ENCODE measurements around the gene PRKAR1B.

The PRKAR1B gene

GRCh38 chr7:571096-571717 is 155.9 kb downstream of the PRKAR1B start:
- no peak overlapping the region for H3K4me2 ChIP-seq (ENCODE audit: low read depth, low read length, poor library complexity, severe bottlenecking)
- no peaks in the 10 kb centered on the region for H3F3A ChIP-seq (ENCODE audit: low read depth)
- peaks cover 3% of the 10 kb centered on the region; the same call in 1 of the 2 replicates for H3K9me3 ChIP-seq (ENCODE audit: insufficient read depth, low read depth, low read length)
- no peaks in the 10 kb centered on the region for H4K20me1 ChIP-seq (ENCODE audit: insufficient read depth, low read length, poor library complexity, severe bottlenecking)
- no peak overlapping the region for H3K9ac ChIP-seq (ENCODE audit: low read depth, low read length, poor library complexity, severe bottlenecking)
- no peaks in the 10 kb centered on the region for H3K9me2 ChIP-seq (replicated peaks; ENCODE audit: low read depth, low read length)
- no peak for TF ChIP-seq EZH2phosphoT487 (IDR thresholded peaks at IDR 0.05; ENCODE audit: borderline replicate concordance)
- no peak for TF ChIP-seq CTCF (conservative IDR thresholded peaks at IDR 0.05; ENCODE audit: low read length)
- no peak overlapping the region for H2AFZ ChIP-seq (ENCODE audit: low read length)
- no peaks in the 10 kb centered on the region for H3K79me2 ChIP-seq (ENCODE audit: insufficient read depth, low read length)
- H3K4me1 ChIP-seq (ENCODE audit: insufficient read depth, low read length, poor library complexity, severe bottlenecking) = no peaks in the 10 kb centered on the region
- H3K27me3 ChIP-seq (ENCODE audit: insufficient read depth, low read length, poor library complexity, severe bottlenecking) = no peaks in the 10 kb centered on the region
- H3K36me3 ChIP-seq (ENCODE audit: insufficient read depth, low read length) = no peaks in the 10 kb centered on the region
- H3K4me3 ChIP-seq (ENCODE audit: low read length, poor library complexity, severe bottlenecking) = no peak overlapping the region

GRCh38 chr7:570801-571070 is 156.3 kb downstream of the PRKAR1B start:
- H3F3A ChIP-seq (ENCODE audit: low read depth) = no peaks in the 10 kb centered on the region
- H3K9ac ChIP-seq (ENCODE audit: low read depth, low read length, poor library complexity, severe bottlenecking) = no peak overlapping the region
- TF ChIP-seq EZH2phosphoT487 (IDR thresholded peaks at IDR 0.05; ENCODE audit: borderline replicate concordance) (no peak), CTCF (conservative IDR thresholded peaks at IDR 0.05; ENCODE audit: low read length) (no peak)
- no peak overlapping the region for H2AFZ ChIP-seq (ENCODE audit: low read length)
- no peaks in the 10 kb centered on the region for H3K9me2 ChIP-seq (replicated peaks; ENCODE audit: low read depth, low read length)
- H3K27me3 ChIP-seq (ENCODE audit: insufficient read depth, low read length, poor library complexity, severe bottlenecking) = no peaks in the 10 kb centered on the region
- H4K20me1 ChIP-seq (ENCODE audit: insufficient read depth, low read length, poor library complexity, severe bottlenecking) = no peaks in the 10 kb centered on the region
- no peak overlapping the region for H3K4me3 ChIP-seq (ENCODE audit: low read length, poor library complexity, severe bottlenecking)
- H3K79me2 ChIP-seq (ENCODE audit: insufficient read depth, low read length) = no peaks in the 10 kb centered on the region
- no peaks in the 10 kb centered on the region for H3K4me1 ChIP-seq (ENCODE audit: insufficient read depth, low read length, poor library complexity, severe bottlenecking)
- H3K36me3 ChIP-seq (ENCODE audit: insufficient read depth, low read length) = no peaks in the 10 kb centered on the region
- H3K4me2 ChIP-seq (ENCODE audit: low read depth, low read length, poor library complexity, severe bottlenecking) = no peak overlapping the region
- peaks cover 3% of the 10 kb centered on the region; the same call in 1 of the 2 replicates for H3K9me3 ChIP-seq (ENCODE audit: insufficient read depth, low read depth, low read length)

- Histone ChIP-seq H3K4me1 (ENCODE audit: insufficient read depth, low read length, poor library complexity, severe bottlenecking) (no peaks in the 10 kb centered on the region), H2AFZ (ENCODE audit: low read length) (no peak overlapping the region)
Observed at GRCh38 chr7:569996-570800, 156.9 kb downstream of the PRKAR1B start.

More at GRCh38 chr7:569996-570800, 156.9 kb downstream of the PRKAR1B start:
- Histone ChIP-seq H3F3A (ENCODE audit: low read depth) (no peaks in the 10 kb centered on the region), H3K27me3 (ENCODE audit: insufficient read depth, low read length, poor library complexity, severe bottlenecking) (no peaks in the 10 kb centered on the region), H3K36me3 (ENCODE audit: insufficient read depth, low read length) (no peaks in the 10 kb centered on the region), H3K4me3 (ENCODE audit: low read length, poor library complexity, severe bottlenecking) (no peak overlapping the region), H3K79me2 (ENCODE audit: insufficient read depth, low read length) (no peaks in the 10 kb centered on the region), H3K4me2 (ENCODE audit: low read depth, low read length, poor library complexity, severe bottlenecking) (no peak overlapping the region), H3K9me2 (replicated peaks; ENCODE audit: low read depth, low read length) (no peaks in the 10 kb centered on the region), H3K9ac (ENCODE audit: low read depth, low read length, poor library complexity, severe bottlenecking) (no peak overlapping the region), H3K9me3 (ENCODE audit: insufficient read depth, low read depth, low read length) (peaks cover 3% of the 10 kb centered on the region; the same call in 1 of the 2 replicates), H4K20me1 (ENCODE audit: insufficient read depth, low read length, poor library complexity, severe bottlenecking) (no peaks in the 10 kb centered on the region)
- TF ChIP-seq EZH2phosphoT487 (IDR thresholded peaks at IDR 0.05; ENCODE audit: borderline replicate concordance) (no peak), CTCF (conservative IDR thresholded peaks at IDR 0.05; ENCODE audit: low read length) (no peak)

All from Loucy (cell line).